Epithelial cell of proximal tubule (primary cell): ENCODE results near the gene RNF126. TPM values are rescaled to one million over a fixed set of nuclear protein-coding genes. Genes with fewer than 3 reads are reported as not detected.

Experiments used
- DNase-seq: peaks from one replicate; pipeline ENCODE4 v3.0.0-alpha.2; 2011; ENCODE audit warnings: low read depth
- H3K4me3 ChIP-seq: 2 replicates; pipeline ENCODE4 v1.5.1; 2011; ENCODE audit warnings: low read depth, mild to moderate bottlenecking, low read length
- CTCF ChIP-seq: conservative IDR thresholded peaks from 2 replicates; pipeline ENCODE4 v1.5.1; 2012; ENCODE audit warnings: low read depth, mild to moderate bottlenecking, low read length
- total RNA-seq: library from RNA; depleted of rRNA; stranded (reverse); fragments of >200 nt; gene quantifications from 2 replicates; pipeline ENCODE4 v1.2.3, GENCODE V29; 2015

The RNF126 gene
- total RNA-seq, 1 donor from 2014 or later = 102 TPM

- H3K4me3 ChIP-seq = no peak overlapping the region
- no peak for TF ChIP-seq CTCF
- DNase-seq = no peak
Measured at GRCh38 chr19:646779-647565, 16.0 kb downstream of the RNF126 start.

GRCh38 chr19:645912-646778 lies 16.9 kb downstream of the RNF126 start:
- H3K4me3 ChIP-seq = no peak overlapping the region
- no peak for TF ChIP-seq CTCF
- no peak for DNase-seq

- TF ChIP-seq CTCF = no peak
- H3K4me3 ChIP-seq = no peak overlapping the region
Measured at GRCh38 chr19:644789-645188, 18.2 kb downstream of the RNF126 start.

GRCh38 chr19:644363-644762 lies 18.7 kb downstream of the RNF126 start:
- no peak for DNase-seq
- no peak for TF ChIP-seq CTCF
- no peak overlapping the region for H3K4me3 ChIP-seq

More at GRCh38 chr19:644789-645188, 18.2 kb downstream of the RNF126 start:
- no peak for DNase-seq

GRCh38 chr19:643736-644135 lies 19.3 kb downstream of the RNF126 start:
- H3K4me3 ChIP-seq = no peak overlapping the region
- no peak for DNase-seq
- TF ChIP-seq CTCF = no peak

GRCh38 chr19:642767-643727 lies 20.0 kb downstream of the RNF126 start:
- TF ChIP-seq CTCF = no peak
- no peak overlapping the region for H3K4me3 ChIP-seq
- DNase-seq = no peak
